Stimulated activated CD4-positive, alpha-beta T cell treated with anti-CD3 and anti-CD28 coated beads, Interleukin-4, amount 100 ng/mL, for 48 hours (primary cell): ENCODE results near the gene ANP32B.
"Not testable (repeated sequence)": the region's sequence is repeated elsewhere in the genome, so short reads cannot be mapped to it uniquely, and the experiment has no call there.

Experiments
- DNase-seq, 2 donors: peaks; one replicate each; pipeline ENCODE4 v3.0.0-alpha.2; 2020; ENCODE audit warnings: low read depth in 2 of 2

ANP32B gene

DNA sequence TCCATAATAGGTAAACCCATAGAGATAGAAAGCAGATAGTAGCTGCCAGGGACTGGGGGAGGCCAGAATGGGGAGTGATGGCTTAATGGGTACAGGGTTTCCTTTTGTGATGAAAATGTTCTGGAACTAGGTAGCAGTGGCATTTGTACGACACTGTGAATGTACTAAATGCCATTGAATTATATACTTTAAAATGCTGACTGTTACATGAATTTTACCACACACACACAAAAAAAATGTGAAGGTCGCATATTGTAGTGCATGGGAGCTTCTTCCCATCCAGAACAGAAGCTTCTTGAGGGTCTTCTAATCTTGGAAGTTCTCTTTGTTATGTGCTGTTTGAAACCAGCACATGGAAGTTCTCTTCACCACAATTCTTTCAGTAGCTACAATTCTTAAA is 19.9 kb upstream of the ANP32B start:
- no peak for DNase-seq

DNA sequence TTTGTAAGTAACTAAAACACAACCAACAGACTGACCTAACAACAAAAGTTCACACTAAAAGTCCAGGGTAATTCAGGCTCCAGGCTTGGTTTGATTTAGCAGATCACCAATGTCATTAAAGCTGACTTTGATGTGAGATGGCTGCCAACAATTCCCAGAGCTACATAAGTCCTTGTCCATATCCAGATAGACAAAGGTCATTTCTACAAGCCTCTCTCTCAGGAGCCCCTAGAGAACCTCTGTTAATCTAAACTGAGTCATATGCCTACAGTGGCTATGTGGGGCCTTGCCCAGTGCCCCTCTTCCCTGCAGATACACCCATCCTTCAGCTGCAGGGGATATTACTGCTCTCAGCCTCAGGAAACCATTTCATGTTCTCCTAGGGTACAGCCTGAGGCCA is 18.2 kb upstream of the ANP32B start:
- no peak for DNase-seq

DNA sequence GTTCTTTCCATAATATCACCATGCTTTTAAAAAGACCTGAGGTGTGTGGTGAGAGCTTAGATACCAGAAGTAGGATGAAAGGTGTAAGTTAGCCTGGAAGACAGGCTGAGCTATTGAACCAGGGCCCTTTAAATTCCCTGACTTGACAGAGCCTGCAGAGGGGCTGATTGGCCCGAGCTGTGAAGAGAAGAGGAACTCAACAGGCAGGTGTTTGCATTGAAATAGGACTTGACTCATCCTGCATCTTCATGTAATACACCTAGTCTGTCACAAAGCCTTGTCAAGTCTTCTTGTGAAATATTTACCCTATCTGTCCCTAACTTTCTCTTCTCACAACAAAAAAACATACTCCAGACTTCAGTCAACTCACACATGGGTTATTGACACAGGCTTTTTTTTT is 16.6 kb upstream of the ANP32B start:
- no peak for DNase-seq

DNA sequence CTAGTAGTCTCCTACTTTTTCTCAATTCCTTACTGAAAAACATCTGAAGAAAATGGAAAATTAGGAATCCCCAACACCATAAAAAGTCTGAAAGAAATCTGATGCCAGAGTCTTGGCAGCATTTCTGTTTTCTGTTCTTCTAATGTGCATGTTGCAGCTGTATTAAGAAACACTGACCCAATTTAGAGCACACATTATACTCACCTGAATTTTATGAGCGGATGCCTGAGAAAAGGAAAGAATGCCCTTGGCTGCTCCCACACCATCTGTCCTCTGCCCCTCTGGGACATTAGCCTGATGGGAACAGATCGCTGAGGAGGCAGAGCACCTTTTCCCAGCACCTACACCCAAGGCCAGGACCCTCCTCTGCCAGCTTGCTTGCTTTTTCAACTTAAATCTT is 14.1 kb upstream of the ANP32B start:
- no peak for DNase-seq

DNA sequence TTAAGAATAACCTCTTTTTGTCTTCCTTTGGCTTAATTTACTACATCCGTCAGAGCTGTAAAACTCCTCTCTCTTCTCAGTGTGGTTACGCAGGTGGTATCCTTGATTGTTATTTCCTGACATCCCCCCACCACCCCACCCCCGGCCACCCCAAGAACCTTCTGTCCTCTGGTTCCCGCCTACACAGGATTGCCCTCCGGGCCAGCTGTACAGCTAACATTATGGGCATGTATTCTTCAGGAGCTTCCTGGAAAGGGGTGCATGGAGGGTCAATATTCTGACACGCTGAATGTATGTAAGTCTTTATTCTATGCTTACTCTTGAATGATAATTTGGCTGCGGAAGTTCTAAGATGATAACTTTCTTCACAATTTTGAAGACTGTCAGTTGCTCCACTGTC is 13.0 kb upstream of the ANP32B start:
- no peak for DNase-seq

DNA sequence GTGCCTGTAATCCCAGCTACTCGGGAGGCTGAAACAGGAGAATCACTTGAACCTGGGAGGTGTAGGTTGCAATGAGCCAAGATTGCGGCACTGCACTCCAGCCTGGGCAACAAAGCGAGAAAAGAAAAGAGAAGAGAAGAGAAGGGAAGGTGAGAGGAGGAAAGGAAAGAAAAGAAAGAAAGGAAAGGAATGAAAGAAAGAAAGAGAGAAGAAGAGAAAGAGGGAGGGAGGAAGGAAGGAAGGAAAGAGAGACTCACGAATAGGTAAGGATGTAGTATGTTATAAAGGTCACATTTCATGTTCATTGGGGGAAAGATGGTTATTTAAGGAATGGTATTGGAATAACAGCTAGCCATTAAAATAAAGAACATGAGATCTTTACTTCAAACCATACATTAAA is 10.4 kb upstream of the ANP32B start:
- no peak for DNase-seq

DNA sequence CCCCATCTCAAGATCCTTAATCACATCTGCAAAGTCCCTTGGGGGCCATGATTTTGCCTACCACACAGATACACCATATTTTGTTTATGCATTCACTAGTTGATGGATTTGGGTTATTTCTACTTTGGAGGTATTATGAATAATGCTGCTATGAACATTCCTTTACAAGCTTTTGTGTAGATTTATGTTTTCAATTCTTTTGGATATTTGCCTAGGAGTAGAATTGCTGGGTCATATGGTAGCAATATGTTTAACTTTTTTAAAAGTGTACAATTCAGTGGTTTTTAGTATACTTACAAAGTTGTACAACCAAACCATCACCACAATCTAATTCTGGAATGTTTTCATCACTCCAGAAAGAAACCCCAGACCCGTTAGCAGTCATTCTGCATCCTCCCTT is 7.8 kb upstream of the ANP32B start:
- no peak for DNase-seq

DNA sequence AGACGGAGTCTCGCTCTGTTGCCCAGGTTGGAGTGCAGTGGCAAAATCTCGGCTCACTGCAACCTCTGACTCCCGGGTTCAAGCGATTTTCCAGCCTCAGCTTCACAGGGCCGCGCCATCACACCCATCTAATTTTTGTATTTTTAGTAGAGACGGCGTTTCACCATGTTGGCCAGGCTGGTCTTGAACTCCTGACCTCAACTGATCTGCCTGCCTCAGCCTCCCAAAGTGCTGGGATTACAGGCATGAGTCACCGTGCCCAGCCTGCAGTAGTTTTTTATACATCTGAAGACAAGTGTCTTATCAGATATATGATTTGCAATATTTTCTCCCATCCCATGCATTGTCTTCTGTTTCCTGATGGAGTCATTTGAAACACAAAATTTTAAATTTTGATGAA is 6.5 kb upstream of the ANP32B start:
- DNase-seq: not testable (repeated sequence)

DNA sequence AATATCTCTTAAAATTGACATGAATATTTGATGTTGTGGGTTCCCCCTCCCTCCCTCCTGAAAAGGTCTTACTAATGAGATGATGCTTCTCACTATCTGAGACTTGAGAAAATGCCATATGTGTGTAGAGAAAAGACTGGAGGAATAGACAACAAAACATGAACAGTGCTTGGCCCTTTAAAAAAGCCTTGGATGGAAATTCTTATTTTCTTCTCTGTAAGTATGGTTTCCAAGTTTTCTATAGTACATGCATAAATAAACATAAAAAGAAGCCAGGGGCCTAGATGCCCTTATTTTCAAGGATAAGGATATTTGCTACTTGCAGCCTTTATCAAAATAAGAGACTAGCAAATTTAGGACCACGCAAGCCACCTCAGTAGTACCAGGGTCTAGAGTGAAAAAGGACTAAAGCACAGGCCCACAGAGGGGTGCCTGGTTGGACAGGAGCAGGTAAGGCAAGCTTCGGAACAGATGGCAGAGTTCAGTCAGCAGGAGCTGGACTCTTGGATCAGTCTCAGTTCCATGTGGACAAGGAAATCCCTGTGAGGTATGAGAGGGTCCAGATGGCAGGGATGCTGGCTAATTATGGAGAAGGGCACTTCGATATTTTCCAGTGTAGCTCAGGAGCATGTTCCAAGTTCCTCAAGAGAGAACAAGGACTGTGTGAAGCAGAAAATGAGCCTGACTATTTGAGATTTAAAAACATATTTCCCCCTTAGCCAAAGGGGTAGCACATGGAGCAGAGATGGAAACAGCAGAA is 4.6 kb upstream of the ANP32B start:
- DNase-seq: no peak

DNA sequence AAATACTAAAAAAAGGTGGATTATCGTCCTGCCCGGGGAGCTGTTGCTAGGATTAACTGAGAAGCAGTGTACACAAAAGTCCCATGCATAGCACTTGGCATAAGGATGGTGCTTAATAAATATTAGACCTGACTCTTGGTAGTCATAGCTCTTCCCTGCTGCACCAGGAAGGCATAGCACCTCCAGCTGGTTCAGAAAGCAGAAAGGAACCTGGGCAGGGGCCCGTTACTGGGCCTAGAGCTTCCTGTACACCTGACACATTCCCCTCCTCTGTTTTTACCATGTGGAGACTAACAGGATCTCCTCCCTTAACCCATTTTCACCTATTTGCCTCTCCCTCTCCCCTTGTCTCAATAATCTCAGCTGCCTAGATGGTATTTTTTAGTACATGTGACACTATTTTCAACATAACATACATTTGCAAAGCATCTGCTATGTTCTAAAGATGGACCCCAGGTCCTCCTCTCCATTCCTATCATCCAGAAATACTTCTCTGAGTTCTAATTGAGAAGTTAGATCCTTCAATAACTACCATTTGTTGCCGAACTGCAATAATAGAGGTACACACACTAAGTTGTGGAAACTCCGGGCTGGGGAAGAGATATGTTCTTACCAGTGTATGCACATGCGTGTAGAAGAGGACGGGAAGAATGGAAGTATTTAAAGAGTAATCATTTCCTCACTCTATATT is 3.2 kb upstream of the ANP32B start:
- no peak for DNase-seq

DNA sequence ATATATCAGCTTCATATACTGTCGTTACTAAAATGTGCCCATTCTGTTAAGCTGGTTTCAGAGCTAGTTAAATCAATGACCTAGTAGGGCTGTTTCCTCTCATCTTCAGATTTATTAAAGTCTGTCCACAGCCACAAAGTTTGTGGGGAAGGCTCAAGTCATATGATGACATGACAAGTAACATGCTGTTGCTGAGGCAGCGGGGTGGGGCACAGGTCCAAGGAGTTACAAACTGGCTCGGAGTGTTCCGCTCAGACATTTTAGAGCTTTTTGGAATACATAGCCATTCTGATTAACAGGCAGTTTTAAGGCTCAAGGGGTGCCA is 2.7 kb upstream of the ANP32B start:
- DNase-seq: no peak

DNA sequence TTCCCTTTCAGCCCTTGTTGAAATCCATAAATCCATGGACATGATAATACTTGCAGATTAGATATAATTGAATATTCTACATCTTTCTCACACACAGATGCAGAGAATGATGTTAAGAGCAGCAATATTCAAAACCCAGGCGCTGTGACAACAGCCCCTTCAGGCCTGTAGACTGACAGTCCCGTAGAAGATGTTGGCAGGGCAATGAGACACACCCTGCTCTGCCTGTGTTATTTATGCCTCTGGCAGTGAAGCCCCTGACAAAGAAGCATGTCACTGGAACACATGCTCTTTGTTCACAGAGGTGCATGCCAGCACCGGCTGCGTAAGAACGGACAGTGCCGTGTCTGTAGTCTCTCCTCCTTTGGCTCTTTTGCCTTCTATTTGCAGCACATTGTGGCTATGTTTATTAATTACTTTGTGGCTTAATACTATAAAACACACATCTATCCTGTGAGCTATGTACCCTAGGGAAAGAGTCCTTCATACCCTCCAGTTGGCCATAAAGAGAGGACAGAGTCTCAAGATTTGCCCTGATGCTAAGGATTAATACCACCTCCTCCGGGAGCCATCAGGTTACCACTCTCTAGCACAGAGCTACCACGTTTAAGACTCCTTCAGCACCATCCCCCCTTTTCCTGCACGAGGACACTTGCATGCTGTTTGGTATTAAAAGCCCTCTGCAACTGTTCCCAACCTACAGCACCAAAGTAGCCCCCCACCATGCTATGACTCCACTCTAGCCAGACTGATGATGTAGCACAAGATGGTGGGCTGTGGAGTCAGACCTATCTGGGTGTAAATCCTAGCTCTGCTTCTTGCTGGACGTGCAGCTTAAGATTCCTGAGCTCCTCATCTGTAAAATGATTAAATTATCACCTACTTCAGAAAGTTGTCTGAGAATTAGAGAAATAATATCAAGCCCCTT is 2.0 kb upstream of the ANP32B start:
- DNase-seq: no peak

DNA sequence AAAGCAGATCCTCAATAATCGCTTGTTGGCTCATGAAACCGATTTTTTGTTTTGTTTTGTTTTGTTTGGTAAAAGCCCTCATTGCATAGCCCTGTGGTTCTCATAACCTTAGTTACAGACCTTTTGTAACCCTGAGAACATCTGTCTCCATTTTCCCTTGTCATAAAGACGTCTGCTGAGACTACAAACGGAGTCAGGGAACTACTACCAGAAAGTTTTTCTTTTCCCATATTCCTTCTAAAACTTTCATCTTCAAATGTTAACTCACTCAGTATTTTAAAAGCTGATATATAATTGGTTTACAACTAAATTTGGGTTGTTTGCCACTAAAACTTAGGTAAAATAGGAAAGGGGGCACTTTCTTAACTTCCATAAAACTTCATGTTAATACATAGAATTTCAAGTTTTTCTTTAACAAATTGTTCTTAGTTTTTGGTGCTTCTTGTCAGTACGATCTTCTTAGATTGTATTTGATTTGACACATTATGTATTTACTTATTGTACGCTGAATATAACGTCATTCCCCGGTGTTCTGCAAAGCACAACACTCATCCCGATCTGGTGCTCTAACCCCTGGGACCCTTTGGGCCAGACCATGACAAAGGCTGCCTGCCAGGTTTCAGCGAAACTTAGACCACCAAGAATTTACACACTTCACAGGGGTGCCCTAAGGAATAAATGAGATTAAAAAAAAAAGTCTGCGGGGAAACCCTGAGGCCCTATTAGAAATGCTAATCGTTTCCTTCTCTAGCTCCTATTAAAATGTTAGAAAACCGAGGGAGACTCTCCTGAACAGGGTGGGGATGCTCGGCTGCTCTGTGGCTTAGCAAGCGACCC is 1.1 kb upstream of the ANP32B start:
- no peak for DNase-seq

DNA sequence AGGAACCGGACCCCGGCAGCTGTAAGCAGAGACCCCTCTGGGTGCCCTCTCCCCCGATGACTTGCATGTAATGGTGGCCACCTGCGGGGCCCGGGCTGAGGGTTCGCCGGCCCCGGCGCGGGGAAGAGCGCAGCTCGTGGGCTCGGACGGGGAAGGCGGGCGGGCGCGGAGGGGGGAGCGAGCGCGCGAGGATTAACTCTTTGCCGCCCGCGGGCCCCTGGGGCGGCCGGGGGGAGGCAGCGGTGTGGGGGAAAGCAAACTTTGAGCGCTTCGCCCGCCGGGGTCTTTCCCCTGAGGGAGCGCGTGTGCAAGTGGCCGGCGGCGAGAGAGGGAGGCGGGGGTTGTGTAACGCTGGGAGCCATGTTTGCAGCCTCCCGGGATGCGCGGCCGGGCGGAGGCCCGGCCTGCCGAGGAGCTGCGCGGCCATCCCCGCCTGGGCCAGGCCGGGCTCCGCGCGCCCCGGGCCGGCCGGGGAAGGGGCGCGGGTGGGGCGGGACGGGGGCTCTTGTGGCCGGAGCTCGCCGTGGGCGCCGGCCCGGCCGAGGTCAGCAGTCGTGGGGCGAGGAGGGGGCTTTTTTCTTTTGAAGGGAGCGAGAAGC is 547 bp downstream of the ANP32B start:
- peak; percentile 26 to 34 for DNase-seq

DNA sequence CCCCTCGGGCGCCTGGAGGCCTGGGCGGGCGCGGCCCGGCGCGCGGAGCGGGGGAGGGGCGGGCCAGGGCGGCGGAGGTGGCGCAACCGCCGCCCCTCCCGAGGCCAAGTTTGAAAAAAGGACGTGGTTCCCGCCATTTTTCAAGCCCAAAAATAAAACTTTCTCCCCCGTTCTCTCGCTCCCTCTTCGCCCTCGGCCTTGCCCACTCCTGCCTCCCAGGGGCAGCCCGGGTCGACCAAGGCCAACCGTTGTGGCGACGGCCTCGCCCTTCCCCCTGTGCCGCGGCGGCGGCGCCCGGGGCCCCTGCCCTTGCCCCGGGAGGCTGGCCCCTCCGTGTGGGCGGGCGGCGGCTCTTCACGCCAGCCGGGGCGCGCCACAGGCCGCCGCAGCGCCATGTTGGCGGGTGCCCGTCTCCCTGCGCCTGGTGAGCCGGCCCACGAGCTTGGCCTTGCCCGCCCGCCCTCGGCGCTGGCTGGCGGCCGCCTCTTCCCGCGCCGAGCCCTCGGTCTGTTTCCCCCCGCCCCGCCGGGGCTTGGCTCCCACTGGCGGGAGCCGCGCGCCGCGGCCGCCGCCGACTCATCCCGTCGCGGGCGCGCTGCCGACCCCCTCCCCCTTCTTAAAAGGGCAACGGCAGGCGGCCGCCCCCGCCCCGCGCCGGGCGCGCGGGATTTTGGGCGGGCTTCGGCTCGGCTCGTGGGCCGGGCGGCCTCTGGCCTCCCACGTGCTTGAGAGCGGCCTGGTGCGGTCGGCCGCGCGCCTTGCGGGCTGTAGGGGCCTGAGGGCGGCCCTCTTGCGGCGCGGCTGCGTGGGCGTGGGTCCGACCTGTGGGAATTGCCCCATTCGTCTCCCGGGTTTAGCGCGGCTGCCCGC is 1.3 kb downstream of the ANP32B start:
- DNase-seq: peak; percentile 73 to 79

DNA sequence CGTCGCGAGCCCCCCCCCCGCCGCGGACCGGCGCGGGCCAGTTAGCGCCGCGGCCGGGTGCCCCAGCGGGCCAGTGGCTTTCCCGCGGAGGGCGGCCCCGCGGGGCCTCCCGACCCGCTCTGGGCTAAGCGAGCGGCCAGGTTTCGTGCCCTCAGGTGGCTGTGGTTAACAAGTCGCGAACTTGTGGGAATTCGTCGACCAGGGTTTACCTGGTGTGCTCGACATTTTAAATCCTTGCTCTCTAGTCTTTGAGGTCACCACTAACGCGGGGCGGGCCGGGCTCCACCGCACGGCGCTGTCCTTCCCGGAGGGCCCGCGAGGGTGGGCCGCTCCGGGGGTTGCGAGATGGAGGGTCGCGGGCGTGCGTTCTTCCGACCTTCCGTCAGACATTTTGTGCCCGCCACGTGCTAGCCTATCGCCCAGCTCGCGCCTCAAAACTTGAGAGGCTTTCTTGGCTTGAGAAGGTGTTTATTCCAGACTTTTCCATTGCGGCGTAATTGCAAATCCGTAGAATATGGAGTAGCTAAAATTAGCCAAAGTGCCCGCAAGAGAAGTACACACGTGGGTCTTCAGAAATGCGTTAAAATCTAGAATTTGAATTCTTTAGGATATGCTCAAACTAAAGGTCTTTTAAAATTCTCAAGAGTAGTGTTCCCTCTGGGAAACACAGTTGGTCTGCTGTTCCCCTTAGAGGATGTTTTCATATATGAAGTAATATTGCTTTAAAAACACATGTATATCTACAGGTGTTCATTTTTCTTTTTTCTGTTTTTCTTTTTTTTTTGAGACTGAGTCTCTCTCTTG is 2.1 kb downstream of the ANP32B start:
- DNase-seq: peak in 1 of 2 donors; percentile 33

DNA sequence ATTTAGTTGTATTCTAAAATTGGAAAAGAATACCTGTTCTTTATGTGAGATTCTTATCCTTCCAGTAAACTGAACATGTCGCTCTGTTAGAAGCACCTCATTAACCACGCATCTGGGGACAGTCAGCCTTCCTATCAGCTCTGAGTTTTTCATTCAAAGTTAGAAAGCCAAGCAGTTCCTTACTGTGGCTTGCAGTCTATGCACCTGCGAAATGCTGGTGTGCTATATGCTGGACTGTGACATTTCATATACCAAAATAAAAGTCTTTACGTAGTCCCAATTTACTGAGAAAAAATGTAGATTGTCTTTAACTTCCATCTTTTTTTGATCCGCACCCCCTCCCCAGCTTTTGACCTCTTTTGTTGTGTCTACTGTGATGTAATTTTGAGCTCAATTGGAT is 4.3 kb downstream of the ANP32B start:
- DNase-seq: no peak

DNA sequence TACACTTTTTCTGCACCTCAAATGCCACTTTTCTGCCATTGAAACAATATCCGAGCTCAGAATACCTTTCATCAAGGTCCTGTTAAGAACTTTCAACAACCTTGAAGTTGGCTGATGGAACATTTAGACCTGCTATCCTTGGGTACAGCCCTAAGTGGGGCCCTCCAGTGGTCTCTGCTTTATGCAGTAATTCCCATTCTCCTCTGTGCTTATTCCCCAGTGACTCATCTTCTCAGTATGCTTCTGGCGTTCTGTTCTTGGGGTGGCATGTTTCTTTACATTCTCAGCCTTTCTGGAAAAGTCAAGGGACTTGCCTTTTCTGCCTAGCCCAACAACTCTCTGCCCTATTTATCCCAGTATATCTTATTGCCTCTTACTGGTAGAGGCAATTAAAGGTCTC is 7.1 kb downstream of the ANP32B start:
- DNase-seq: no peak

DNA sequence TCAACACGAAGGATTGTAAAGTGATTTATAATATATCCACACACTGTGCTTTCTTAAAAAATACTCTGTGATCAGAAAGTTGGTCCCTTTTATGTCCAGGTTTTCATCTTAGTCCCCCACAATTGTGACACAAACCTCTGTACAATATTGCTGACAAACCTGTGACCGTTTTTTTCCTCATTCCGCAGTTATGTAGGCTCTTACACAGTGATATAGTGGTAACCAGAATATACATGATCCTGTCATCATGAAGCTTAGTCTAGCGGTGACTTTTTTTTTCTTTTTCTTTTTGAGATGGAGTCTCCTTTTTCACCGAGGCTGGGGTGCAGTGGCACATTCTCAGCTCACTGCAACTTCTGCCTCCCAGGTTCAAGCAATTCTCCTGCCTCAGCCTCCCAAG is 8.7 kb downstream of the ANP32B start:
- DNase-seq: no peak

DNA sequence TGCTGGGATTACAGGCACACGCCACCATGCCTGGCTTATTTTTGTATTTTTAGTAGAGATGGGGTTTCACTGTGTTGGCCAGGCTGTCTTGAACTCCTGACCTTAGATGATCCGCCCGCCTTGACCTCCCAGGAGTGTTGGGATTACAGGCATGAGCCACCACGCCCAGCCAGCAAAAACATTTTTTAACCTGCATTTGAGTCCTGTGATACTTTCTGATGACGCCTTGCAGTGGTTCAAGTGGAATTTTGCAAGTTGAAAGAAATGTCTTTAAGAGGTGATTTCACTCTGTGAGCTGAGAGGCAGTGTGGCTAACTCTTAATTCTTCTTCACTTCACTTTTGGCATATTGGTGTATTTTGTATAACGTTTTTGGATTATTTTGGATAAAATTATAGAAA is 9.1 kb downstream of the ANP32B start:
- DNase-seq: no peak
